HG03469 (cell line): ENCODE measurements around the gene BTBD18.
A peak's percentile ranks its signal among the peaks of the same experiment; 100 is the strongest.

ENCODE experiments used
- ATAC-seq: cut with Tn5 transposase; IDR thresholded peaks from one replicate; pipeline ENCODE4 v1.9.1; 2021; ENCODE audit warnings: mild to moderate bottlenecking, moderate library complexity, moderate number of reproducible peaks; ENCODE audit not compliant: unreplicated experiment

Gene BTBD18

DNA sequence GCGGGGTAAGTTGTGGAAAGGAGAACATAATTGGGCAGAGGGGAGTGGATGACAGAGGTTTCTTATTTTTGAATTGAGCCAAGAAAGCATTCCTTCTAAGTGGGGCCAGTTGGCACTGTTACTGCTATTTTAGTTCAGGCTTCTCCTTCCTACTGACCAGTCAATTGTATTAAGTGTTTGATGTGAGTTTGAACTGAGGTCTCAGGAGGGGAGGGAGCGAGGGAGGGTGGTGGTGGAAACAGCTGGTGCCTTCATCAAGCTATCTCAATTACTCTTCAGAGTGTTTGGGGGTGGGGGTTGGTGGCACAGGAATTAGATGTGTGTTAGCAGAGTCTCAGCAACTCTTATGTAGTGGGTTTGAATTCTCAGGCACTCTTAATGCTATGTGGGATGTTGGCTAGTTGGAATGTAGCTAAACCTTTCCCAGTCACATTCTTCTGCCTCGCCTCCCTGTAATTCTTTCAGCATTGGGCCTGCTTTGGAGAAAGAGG, 24.5 kb upstream of the BTBD18 start:
- ATAC-seq: no peak

DNA sequence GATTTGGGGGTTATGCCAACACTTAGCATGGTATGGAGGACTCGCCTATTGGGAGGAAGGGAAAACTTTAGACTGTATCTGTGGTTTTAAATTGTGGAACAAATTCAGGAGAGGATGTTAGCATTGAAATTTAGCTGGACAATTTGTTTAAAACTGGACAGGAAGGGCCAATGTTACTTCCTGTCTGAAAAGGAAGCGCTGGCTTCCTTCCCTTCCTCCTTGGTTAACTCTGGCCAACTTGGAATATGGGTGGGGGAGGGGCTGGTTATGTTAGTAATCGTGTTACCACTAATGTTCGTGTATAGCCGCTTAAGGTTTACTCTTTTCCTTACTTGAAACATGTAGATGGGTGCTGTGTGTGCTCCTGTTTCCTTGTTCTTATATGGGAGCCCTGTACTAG, 23.9 kb upstream of the BTBD18 start:
- ATAC-seq: no peak

DNA sequence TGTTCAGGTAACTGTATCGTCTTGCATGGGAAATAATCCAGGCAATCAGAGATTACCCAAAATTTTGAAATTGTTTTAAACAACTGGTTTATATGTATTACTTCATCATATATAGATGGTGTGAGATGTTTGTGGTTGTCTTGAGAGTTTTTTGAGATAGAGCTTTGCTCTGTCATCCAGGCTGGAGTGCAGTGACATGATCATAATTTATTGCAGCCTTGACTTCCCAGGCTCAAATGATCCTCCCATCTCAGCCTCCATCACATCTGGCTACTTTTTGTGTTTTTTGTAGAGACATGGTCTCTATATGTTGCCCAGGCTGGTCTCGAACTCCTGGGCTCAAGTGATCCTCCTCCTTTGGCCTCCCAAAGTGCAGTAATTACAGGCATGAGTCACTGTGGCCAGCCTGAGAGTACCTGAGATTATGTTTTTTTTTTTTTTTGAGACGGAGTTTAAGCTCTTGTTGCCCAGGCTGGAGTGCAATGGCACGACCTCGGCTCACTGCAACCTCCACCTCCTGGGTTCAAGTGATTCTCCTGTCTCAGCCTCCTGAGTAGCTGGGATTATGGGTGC, 21.5 kb upstream of the BTBD18 start:
- no peak for ATAC-seq

DNA sequence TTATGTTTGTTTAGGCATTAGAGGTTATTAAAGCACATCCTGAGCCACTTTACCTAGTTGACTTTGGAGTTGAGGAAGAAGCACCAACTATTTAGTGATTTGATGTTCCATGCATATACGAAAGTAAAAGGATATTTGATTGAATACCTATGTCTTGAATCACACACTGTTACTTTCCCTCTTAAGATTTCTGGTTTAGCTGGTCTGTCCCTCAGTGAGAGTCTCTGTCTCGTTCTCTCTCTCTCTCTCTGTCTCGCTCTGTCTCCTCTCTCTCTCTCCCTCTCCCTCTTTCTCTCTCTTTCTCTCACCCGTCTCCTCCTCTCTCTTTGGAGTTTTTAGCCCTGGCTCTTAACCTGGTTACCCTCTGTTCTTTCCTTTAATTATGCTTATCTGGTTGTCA, 20.9 kb upstream of the BTBD18 start:
- no peak for ATAC-seq

DNA sequence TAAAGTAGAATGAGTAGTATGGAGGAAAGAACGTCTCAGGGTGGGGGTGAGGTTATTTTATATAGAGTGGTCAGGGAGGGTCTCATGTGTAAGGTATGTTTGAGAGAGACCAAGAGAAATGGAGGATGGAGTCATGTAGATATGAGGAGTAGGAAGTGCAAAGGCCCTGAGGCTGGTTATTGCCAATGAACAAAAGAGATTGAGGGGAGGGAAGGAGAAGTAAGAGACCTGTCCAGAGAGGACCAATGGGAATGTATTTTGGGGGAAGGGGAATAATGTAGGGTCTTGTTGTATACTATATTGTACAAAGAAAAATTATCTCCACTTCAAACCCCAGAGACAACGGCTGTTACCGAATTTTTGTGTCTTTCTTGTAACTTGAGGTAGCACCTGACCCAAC, 19.7 kb upstream of the BTBD18 start:
- no peak for ATAC-seq

DNA sequence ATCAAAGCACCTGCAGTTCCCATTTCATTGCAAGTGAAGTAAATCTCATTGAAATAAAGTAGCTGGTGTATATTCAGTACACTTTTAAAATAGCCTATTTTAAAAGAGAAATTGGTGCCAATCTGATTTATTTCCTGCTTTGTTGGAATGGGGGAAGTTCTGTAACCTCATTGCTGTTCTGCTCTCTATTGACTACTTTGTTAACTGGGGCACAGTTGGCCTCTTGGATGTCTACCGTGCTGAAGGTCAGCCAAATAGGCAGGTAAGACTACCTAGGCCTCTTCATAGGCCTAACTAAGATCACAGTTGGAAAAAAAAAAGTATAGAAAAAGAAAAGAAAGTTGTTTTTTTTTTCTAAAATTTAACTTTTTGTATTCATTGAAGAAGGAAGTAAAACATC, 19.2 kb upstream of the BTBD18 start:
- no peak for ATAC-seq

DNA sequence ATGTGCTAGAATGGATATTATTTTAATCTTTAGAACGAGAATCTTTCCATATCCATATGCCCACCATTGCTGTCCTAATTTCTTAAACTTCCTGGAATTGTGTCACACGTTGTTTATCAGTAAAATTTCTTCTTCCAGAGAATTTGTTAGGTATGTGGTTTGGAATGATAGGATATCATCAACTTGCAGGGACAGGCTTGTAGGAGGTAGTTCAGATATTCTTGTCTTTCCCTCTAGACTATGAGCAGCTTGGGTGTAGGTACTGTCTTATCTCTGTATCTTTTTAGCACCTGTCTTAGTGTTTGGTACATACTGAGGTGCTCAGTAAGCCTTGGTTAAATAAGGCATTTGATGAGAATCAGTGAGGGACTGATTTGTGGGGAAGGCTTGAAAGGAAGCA, 13.4 kb upstream of the BTBD18 start:
- ATAC-seq: no peak

DNA sequence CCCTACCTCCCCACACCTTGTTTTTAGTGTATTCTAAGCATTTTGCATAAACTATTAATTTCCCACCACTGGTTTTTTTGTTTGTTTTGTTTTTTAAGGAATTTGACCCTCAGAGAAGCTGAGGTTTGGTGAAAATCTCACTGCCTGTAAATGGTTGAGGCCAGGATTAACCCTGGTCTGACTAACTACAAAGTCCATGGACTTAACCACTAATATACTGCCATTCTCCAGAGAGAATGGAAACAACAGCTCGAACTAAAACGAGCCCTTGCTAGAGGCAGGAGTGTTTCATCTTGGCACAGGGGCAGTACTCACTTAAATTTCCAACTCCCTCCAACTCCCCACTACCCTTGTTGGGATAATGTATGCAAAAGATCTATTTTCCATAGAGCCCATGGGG, 12.9 kb upstream of the BTBD18 start:
- ATAC-seq: no peak

DNA sequence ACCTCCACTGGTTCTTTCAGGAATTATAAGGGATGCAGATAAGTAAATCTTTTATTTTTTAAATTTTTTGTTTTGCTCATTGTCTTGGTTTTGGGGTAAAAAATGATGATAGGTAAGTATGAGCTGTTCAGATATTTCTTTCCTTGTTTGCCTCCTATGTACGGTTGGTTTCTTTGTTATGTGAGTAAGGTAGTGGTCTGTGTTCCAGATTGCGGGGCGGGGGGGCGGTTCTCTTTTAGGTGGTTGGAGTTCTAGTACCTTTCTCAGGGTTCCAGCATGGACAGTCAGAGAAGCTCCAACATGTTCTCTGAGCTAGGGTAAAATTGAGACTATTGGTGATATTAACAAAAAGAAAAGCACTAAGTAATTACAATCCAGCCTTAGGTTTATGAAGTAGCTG, 12.4 kb upstream of the BTBD18 start:
- ATAC-seq: no peak

DNA sequence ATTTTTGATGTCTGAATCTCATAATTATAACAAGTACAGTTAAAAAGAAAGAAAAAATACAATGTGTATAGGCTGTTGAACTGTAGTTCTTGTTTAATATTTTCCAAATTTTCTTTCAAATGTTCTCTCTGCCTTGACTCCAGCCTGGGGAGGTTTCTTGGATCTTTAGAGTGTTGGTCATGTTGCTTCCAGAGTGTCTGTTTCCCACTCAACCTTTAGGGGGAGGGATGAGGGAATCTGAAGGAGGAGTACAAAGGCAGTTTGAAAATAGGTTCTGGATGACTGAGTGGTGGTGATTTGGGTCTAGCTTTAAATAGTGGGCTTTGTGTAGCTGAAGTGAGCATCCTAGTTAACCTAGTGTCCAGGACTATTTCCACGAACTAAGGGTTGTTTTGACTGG, 11.9 kb upstream of the BTBD18 start:
- no peak for ATAC-seq

DNA sequence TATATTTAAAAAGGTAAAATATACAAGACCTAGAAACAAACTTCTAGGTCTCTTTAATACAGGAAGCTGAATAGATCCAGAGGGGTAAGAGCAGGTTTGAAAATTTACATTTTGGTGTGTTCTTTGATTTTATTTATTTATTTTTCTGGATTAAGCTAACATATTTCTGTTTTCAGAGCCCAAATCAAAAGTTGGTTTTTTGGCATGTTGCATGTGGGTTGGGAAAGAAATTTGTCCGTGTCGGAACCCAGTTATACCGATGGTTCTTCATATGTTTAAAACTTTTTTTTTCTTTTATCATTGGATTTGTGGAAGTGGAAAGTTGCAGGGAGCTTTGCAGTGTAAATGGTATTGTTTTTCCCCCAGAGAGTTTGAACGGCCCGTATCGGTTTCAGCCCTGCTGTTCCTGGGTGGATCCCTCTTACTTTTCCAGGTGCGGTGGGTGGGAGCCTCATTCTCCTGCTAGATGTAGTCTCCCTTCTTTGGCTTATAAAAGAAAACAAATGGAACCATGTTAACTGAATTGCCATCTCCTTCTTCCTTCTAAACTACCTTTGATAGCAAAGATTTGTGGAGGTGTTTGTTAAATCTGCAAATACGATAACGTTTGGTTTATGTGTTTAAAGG, 10.7 kb upstream of the BTBD18 start:
- no peak for ATAC-seq

DNA sequence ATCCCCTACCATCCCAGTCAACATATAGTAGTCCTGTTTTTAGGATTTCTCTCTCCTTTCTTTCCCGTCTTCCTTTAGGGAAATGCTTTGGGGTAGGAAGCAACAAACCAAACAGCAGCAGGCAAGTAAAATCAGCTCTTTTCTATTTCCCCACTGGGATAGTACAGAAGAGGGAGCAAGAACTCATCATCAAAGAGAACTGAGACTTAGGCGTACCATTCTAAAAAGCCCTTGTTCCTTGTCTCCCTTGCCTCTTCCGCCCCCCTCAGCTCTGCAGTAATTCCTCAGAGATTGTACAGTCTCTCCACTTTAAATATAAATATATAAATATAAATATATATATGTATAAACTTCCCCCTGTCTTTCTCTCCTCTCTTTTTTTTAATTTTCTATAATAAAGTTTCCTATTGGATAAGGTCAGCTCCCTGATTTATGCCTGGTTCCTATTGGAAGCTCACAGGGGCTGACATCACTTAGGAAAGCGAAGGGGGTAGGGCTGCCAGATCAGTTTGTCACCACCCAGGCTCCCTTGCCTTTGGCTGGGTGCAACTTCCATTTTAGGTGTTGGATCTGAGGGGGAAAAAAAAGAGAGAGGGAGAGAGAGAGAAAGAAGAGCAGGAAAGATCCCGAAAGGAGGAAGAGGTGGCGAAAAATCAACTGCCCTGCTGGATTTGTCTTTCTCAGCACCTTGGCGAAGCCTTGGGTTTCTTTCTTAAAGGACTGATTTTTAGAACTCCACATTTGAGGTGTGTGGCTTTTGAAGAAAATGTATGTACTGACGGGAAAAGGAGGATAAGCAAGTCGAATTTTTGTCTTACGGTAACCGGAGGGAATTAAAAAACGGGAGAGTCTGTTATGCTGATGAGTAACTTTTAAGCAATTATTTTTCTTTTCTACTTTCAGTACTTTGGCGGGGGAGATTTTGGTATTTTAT, 9.9 kb upstream of the BTBD18 start, which contains the start of gene CTNND1:
Gene CTNND1, plus strand, starts transcription at position 502 of the 934 bp plus-strand sequence. CDS start 29,677 bp downstream, outside the sequence.
- ATAC-seq: peak; percentile 71

DNA sequence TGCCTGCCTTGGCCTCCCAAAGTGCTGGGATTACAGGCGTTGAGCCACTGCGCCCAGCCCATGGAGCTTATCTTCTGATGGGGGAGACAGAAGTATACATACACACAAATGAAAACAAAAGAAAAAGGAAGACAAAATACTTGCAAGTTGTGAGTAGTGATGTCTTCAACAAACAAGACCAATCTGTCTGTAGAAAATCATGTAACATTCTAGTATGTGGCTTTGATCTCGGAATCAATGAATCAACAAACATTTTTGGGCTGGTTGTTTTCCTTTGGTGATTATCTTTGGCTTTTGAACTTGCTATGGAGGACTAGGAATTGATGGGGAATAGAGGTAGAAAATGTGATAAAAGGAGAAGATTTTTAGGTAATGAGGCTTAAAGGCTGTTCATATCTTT, 6.6 kb upstream of the BTBD18 start:
- ATAC-seq: no peak

DNA sequence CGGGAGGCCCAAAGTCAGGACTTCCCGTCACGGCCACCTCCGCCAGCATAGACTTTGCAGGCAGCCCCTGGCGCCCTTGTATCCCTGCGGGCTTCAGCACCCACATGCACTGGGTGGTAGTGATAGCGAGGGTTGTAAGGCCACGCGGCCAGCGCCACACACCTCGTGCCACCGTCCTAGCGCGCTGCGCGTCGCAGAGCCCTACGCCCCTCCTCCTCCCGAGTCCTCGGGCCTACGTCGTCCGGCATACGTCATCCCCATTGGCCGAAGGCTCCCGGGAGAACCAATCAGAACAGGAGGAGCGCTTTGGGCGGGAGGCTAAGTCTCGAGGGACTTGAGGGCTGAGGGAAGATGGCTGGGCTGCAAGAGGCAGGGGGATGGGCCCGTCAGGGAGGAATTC, 1.3 kb upstream of the BTBD18 start:
- ATAC-seq: no peak

DNA sequence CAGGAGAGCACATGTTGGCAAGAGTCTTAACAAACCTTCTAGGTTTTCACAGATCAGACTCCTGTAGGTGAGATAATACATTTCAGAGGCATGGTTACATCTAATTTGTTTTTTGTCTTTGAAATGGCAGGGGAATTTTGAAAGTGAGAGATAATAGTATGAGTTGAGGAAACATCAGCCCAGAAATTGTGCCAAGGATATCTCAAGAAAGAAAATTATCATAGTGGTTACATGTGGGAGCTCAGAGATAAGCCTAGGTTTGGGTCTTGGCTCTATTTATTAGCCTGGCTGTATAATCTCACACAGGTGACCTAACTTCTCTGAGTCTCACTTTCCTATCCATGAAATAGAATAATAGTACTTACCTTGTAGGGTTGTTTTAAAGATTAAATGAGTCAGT, 443 bp downstream of the BTBD18 start:
- ATAC-seq: no peak

DNA sequence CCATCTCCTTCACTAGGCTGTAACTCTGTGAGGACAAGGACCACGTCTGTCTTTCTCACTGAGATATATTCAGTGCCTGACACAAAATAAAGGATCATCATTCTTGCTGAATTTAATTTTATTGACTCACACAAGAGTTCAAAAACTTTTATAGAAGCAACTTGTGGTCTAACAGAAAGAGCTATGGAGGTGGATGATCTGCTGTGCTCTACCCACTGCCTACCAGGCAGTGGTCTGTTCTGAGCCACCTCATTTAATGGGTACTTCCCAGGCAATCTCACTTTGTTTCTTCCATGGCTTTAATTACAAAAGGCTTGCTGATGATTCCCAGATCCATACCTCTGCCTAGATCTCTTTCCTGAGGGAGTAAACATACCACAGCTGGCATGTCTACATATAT, 4.7 kb downstream of the BTBD18 start:
- ATAC-seq: no peak

DNA sequence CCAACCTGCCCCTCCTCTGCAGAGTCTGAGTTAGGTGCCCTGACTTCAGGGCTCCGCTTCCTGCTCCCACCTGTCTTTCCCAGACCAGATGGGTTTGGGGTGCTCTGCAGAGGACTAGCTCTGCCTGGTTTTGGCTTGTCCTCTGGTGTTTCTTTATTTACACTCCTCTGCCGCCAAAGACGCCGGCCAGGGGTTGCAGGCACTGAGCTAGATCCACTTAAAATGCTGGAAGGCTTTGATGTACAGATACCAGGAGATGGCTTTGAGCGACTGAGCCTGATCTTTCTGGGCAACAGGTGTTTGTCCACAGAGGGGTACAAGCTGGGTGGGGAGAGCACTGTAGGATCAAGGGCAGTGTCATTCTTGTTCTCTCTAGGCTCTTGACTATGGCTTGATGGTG, 6.4 kb downstream of the BTBD18 start:
- no peak for ATAC-seq

DNA sequence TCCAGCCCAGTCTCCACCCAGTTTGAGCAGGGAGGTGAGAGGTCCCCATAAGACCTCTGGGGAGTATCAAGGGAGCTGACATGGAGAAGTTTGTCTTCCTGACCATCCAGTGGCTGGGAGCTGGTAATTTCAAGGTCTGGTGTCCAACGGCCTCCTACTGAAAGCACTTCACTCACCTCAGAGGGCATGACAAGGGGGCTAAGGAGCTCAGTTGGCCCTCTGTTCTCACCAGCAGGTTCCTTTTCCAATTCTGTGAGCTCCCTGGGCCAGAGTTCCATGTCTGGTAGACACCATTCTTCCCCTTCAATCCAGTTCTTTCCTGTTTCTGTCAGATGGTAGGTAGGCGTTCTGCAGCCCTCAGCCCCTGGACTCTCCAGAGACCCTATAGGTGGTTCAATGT, 7.3 kb downstream of the BTBD18 start:
- ATAC-seq: no peak

DNA sequence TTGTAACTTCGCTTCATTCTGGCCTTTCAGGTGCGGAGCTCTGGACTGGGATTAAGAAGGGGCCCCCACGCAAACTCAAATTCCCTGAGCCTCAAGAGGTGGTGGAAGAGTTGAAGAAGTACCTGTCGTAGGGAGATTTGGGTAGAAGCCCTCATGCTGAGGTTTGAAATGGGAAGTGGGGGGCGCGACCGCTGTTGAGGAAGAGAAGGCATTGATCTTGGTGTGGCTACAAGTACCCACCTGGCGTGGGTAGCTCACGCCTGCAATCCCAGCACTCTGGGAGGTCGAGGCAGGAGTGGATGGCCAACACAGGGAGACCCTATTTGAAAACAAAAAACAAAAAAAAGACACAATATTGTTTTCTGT, 9.5 kb downstream of the BTBD18 start:
- no peak for ATAC-seq

DNA sequence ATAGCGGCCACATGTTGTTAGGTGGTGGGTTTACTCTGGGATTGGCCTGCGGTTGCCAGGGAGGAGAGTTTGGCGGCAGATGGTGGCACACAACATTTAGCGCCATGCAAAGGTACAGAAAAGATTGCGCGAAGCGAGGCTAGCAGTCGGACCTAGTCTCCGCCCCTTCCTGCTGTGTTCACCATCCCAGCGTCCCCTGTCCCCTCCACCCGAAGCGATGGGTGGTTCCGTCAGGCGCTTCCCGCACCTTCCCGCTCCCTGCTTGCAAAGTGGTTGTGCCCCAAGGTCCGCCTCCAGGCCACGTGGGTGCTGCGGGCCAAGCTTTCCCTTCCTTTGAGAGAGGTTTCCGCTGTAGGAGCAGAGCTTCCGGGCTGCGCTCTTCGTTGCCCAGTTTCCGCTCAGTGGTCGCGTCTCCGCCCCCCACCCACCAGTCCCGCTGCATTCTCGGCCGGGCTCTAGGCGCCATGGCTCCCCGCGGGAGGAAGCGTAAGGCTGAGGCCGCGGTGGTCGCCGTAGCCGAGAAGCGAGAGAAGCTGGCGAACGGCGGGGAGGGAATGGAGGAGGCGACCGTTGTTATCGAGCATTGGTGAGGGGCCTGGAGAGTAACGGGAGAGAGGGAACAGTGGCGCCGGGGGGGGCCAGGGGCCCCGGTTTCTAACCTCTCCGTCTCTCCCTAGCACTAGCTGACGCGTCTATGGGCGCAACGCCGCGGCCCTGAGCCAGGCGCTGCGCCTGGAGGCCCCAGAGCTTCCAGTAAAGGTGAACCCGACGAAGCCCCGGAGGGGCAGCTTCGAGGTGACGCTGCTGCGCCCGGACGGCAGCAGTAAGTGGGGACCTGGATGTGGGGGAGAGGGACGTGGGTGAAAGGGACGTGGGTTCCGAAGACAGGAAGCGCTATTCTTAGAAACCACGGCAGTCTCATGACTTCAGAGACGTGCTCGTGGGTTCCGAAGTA, 10.2 kb downstream of the BTBD18 start, which contains the start of gene SELENOH:
Gene SELENOH, plus strand, starts transcription at position 360 of the 955 bp plus-strand sequence. Its CDS starts 105 bp downstream, at position 465.
- ATAC-seq: peak; percentile 83
